Measurements from ENCODE around the gene PTCSC3.

PTCSC3 gene

GRCh38 chr14:36113341-36113740 is 63.2 kb downstream of the PTCSC3 start:
- TF ChIP-seq REST (IDR thresholded peaks at IDR 0.05; ENCODE audit: insufficient read depth in 1 of 2, low read depth in 2 of 2, low read length in 2 of 2) (no peak), TAF1 (IDR thresholded peaks at IDR 0.05; ENCODE audit: borderline replicate concordance, insufficient read depth, low read length) (no peak), SIN3A (IDR thresholded peaks at IDR 0.05; ENCODE audit: borderline replicate concordance, insufficient read depth, low read length) (no peak), FOXP2 (optimal IDR thresholded peaks at IDR 0.05; ENCODE audit: borderline replicate concordance, extremely low read depth, extremely low read length, insufficient read depth) (no peak), POLR2AphosphoS5 (IDR thresholded peaks at IDR 0.05; ENCODE audit: low read depth, low read length) (no peak)

GRCh38 chr14:36111822-36112583 is 64.5 kb downstream of the PTCSC3 start:
- TF ChIP-seq TAF1 (IDR thresholded peaks at IDR 0.05; ENCODE audit: borderline replicate concordance, insufficient read depth, low read length) (no peak), POLR2AphosphoS5 (IDR thresholded peaks at IDR 0.05; ENCODE audit: low read depth, low read length) (no peak), REST (IDR thresholded peaks at IDR 0.05; ENCODE audit: insufficient read depth in 1 of 2, low read depth in 2 of 2, low read length in 2 of 2) (no peak), SIN3A (IDR thresholded peaks at IDR 0.05; ENCODE audit: borderline replicate concordance, insufficient read depth, low read length) (no peak), FOXP2 (optimal IDR thresholded peaks at IDR 0.05; ENCODE audit: borderline replicate concordance, extremely low read depth, extremely low read length, insufficient read depth) (no peak)

- no peak for TF ChIP-seq POLR2AphosphoS5 (IDR thresholded peaks at IDR 0.05; ENCODE audit: low read depth, low read length)
- TF ChIP-seq REST (IDR thresholded peaks at IDR 0.05; ENCODE audit: insufficient read depth in 1 of 2, low read depth in 2 of 2, low read length in 2 of 2), result no peak
- TF ChIP-seq SIN3A (IDR thresholded peaks at IDR 0.05; ENCODE audit: borderline replicate concordance, insufficient read depth, low read length), result no peak
- TF ChIP-seq TAF1 (IDR thresholded peaks at IDR 0.05; ENCODE audit: borderline replicate concordance, insufficient read depth, low read length), result no peak
- no peak for TF ChIP-seq FOXP2 (optimal IDR thresholded peaks at IDR 0.05; ENCODE audit: borderline replicate concordance, extremely low read depth, extremely low read length, insufficient read depth)
Measured at GRCh38 chr14:36105401-36105800, 71.1 kb downstream of the PTCSC3 start.

GRCh38 chr14:36099619-36100018 is 76.9 kb downstream of the PTCSC3 start:
- TF ChIP-seq POLR2AphosphoS5 (IDR thresholded peaks at IDR 0.05; ENCODE audit: low read depth, low read length) (no peak), REST (IDR thresholded peaks at IDR 0.05; ENCODE audit: insufficient read depth in 1 of 2, low read depth in 2 of 2, low read length in 2 of 2) (no peak), FOXP2 (optimal IDR thresholded peaks at IDR 0.05; ENCODE audit: borderline replicate concordance, extremely low read depth, extremely low read length, insufficient read depth) (no peak), SIN3A (IDR thresholded peaks at IDR 0.05; ENCODE audit: borderline replicate concordance, insufficient read depth, low read length) (no peak), TAF1 (IDR thresholded peaks at IDR 0.05; ENCODE audit: borderline replicate concordance, insufficient read depth, low read length) (no peak)
